ENCODE measurements around the gene SPATS2L.

Gene SPATS2L

GRCh38 chr2:200309296-200310049, 3.0 kb downstream of the SPATS2L start:
- DNase-seq (ENCODE audit: insufficient read length) (no peak), FAIRE-seq (no peak)
- TF ChIP-seq POLR2AphosphoS5 (IDR thresholded peaks at IDR 0.05; ENCODE audit: low read depth, low read length), result no peak
- no peak for TF ChIP-seq TAF1 (IDR thresholded peaks at IDR 0.05; ENCODE audit: borderline replicate concordance, low read depth, low read length)
- no peak for TF ChIP-seq POLR2A (IDR thresholded peaks at IDR 0.05; ENCODE audit: low read depth, low read length)

- FAIRE-seq, result no peak
- TF ChIP-seq TAF1 (IDR thresholded peaks at IDR 0.05; ENCODE audit: borderline replicate concordance, low read depth, low read length) (no peak), POLR2A (IDR thresholded peaks at IDR 0.05; ENCODE audit: low read depth, low read length) (no peak), POLR2AphosphoS5 (IDR thresholded peaks at IDR 0.05; ENCODE audit: low read depth, low read length) (no peak)
- DNase-seq (ENCODE audit: insufficient read length), result no peak
These were observed 4.1 kb downstream of the SPATS2L start for GRCh38 chr2:200310545-200310971.

- no peak for TF ChIP-seq POLR2A (IDR thresholded peaks at IDR 0.05; ENCODE audit: low read depth, low read length)
- no peak for TF ChIP-seq TAF1 (IDR thresholded peaks at IDR 0.05; ENCODE audit: borderline replicate concordance, low read depth, low read length)
- no peak for TF ChIP-seq POLR2AphosphoS5 (IDR thresholded peaks at IDR 0.05; ENCODE audit: low read depth, low read length)
- DNase-seq (ENCODE audit: insufficient read length), result no peak
- FAIRE-seq, result no peak
These were observed 4.6 kb downstream of the SPATS2L start for GRCh38 chr2:200311139-200311538.

- FAIRE-seq (no peak), DNase-seq (ENCODE audit: insufficient read length) (no peak)
- TF ChIP-seq POLR2AphosphoS5 (IDR thresholded peaks at IDR 0.05; ENCODE audit: low read depth, low read length), result no peak
- no peak for TF ChIP-seq POLR2A (IDR thresholded peaks at IDR 0.05; ENCODE audit: low read depth, low read length)
- no peak for TF ChIP-seq TAF1 (IDR thresholded peaks at IDR 0.05; ENCODE audit: borderline replicate concordance, low read depth, low read length)
These were observed 8.6 kb downstream of the SPATS2L start for GRCh38 chr2:200314976-200315567.

- no peak for DNase-seq (ENCODE audit: insufficient read length)
- TF ChIP-seq POLR2AphosphoS5 (IDR thresholded peaks at IDR 0.05; ENCODE audit: low read depth, low read length) (no peak), POLR2A (IDR thresholded peaks at IDR 0.05; ENCODE audit: low read depth, low read length) (no peak), TAF1 (IDR thresholded peaks at IDR 0.05; ENCODE audit: borderline replicate concordance, low read depth, low read length) (no peak)
- FAIRE-seq, result no peak
These were observed 11.5 kb downstream of the SPATS2L start for GRCh38 chr2:200317975-200318374.

- no peak for TF ChIP-seq POLR2AphosphoS5 (IDR thresholded peaks at IDR 0.05; ENCODE audit: low read depth, low read length)
- no peak for TF ChIP-seq POLR2A (IDR thresholded peaks at IDR 0.05; ENCODE audit: low read depth, low read length)
- no peak for TF ChIP-seq TAF1 (IDR thresholded peaks at IDR 0.05; ENCODE audit: borderline replicate concordance, low read depth, low read length)
- FAIRE-seq (no peak), DNase-seq (ENCODE audit: insufficient read length) (no peak)
These were observed 12.5 kb downstream of the SPATS2L start for GRCh38 chr2:200318940-200319435.

- TF ChIP-seq POLR2A (IDR thresholded peaks at IDR 0.05; ENCODE audit: low read depth, low read length), result no peak
- TF ChIP-seq TAF1 (IDR thresholded peaks at IDR 0.05; ENCODE audit: borderline replicate concordance, low read depth, low read length), result no peak
- TF ChIP-seq POLR2AphosphoS5 (IDR thresholded peaks at IDR 0.05; ENCODE audit: low read depth, low read length), result no peak
- DNase-seq (ENCODE audit: insufficient read length) (no peak), FAIRE-seq (no peak)
These were observed 13.2 kb downstream of the SPATS2L start for GRCh38 chr2:200319548-200320337.

- FAIRE-seq (no peak), DNase-seq (ENCODE audit: insufficient read length) (no peak)
- TF ChIP-seq POLR2A (IDR thresholded peaks at IDR 0.05; ENCODE audit: low read depth, low read length) (no peak), TAF1 (IDR thresholded peaks at IDR 0.05; ENCODE audit: borderline replicate concordance, low read depth, low read length) (no peak)
These were observed 13.9 kb downstream of the SPATS2L start for GRCh38 chr2:200320344-200320743.

GRCh38 chr2:200320991-200321390, 14.5 kb downstream of the SPATS2L start:
- no peak for DNase-seq (ENCODE audit: insufficient read length)
- no peak for FAIRE-seq
- no peak for TF ChIP-seq POLR2AphosphoS5 (IDR thresholded peaks at IDR 0.05; ENCODE audit: low read depth, low read length)
- no peak for TF ChIP-seq POLR2A (IDR thresholded peaks at IDR 0.05; ENCODE audit: low read depth, low read length)
- TF ChIP-seq TAF1 (IDR thresholded peaks at IDR 0.05; ENCODE audit: borderline replicate concordance, low read depth, low read length), result no peak

- no peak for TF ChIP-seq POLR2A (IDR thresholded peaks at IDR 0.05; ENCODE audit: low read depth, low read length)
- TF ChIP-seq POLR2AphosphoS5 (IDR thresholded peaks at IDR 0.05; ENCODE audit: low read depth, low read length), result no peak
- no peak for TF ChIP-seq TAF1 (IDR thresholded peaks at IDR 0.05; ENCODE audit: borderline replicate concordance, low read depth, low read length)
- no peak for FAIRE-seq
- DNase-seq (ENCODE audit: insufficient read length), result no peak
These were observed 15.5 kb downstream of the SPATS2L start for GRCh38 chr2:200321780-200322534.

- FAIRE-seq (no peak), DNase-seq (ENCODE audit: insufficient read length) (no peak)
- no peak for TF ChIP-seq POLR2AphosphoS5 (IDR thresholded peaks at IDR 0.05; ENCODE audit: low read depth, low read length)
These were observed 16.1 kb downstream of the SPATS2L start for GRCh38 chr2:200322607-200323006.

Data from GM12892 (cell line).